HEK293T (cell line): Measurements from ENCODE around the gene CMYA5.

Experiments used
- ARNT ChIP-seq: fragments of 450-650 bp; IDR thresholded peaks from 2 replicates; pipeline ENCODE4 v1.6.1; 2017; ENCODE audit warnings: mild to moderate bottlenecking
- CTBP1 ChIP-seq: fragments of 450-650 bp; IDR thresholded peaks from 2 replicates; pipeline ENCODE4 v1.6.1; 2016; ENCODE audit warnings: borderline replicate concordance
- ELF4 ChIP-seq: fragments of 450-650 bp; IDR thresholded peaks from 2 replicates; pipeline ENCODE4 v1.6.1; 2017; ENCODE audit warnings: antibody characterized with exemption
- FOXA1 ChIP-seq: fragments of 450-650 bp; IDR thresholded peaks from 2 replicates; pipeline ENCODE4 v1.6.1; 2016; ENCODE audit warnings: mild to moderate bottlenecking
- FOXM1 ChIP-seq: fragments of 450-650 bp; IDR thresholded peaks from 2 replicates; pipeline ENCODE4 v1.6.1; 2017; ENCODE audit warnings: mild to moderate bottlenecking, borderline replicate concordance
- L3MBTL2 ChIP-seq: fragments of 450-650 bp; conservative IDR thresholded peaks from 2 replicates; pipeline ENCODE4 v1.6.1; 2016; ENCODE audit warnings: mild to moderate bottlenecking
- PKNOX1 ChIP-seq: fragments of 450-650 bp; IDR thresholded peaks from 2 replicates; pipeline ENCODE4 v1.6.1; 2016
- SP1 ChIP-seq: fragments of 450-650 bp; IDR thresholded peaks from 2 replicates; pipeline ENCODE4 v1.6.1; 2017
- ZNF384 ChIP-seq: fragments of 450-650 bp; IDR thresholded peaks from 2 replicates; pipeline ENCODE4 v1.6.1; 2016

DNA sequence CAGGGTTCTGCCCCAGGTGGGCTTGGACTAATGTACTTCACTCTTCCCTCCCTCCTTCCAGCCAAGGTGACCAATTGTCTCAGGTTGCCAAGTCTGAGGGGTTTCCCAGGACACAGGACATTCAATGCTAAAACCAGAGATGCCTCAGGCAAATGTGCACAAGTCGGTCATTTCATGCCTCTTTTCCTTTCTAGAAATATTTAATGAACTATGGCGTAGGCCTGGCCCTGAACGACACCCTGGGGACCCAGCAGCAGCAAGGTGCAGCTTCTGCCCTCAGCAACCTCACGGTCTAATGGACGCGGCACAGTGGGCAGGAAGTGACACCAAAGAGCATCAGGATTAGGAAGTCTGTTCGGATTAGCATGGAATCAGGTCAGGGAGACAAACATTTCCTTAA is 153.4 kb downstream of the CMYA5 start:
- TF ChIP-seq FOXA1, result no peak
- no peak for TF ChIP-seq L3MBTL2
- TF ChIP-seq ARNT, result no peak
- TF ChIP-seq PKNOX1, result no peak
- no peak for TF ChIP-seq CTBP1
- no peak for TF ChIP-seq ZNF384
- TF ChIP-seq SP1, result no peak
- no peak for TF ChIP-seq FOXM1
- no peak for TF ChIP-seq ELF4
